GM18909 (cell line): ENCODE data around the gene FYN.
"Not testable (repeated sequence)": the region's sequence is repeated elsewhere in the genome, so short reads cannot be mapped to it uniquely, and the experiment has no call there.

Experiments
- ATAC-seq: cut with Tn5 transposase; IDR thresholded peaks from one replicate; pipeline ENCODE4 v1.9.1; 2021; ENCODE audit warnings: mild to moderate bottlenecking; ENCODE audit not compliant: unreplicated experiment, poor library complexity

The FYN gene

DNA sequence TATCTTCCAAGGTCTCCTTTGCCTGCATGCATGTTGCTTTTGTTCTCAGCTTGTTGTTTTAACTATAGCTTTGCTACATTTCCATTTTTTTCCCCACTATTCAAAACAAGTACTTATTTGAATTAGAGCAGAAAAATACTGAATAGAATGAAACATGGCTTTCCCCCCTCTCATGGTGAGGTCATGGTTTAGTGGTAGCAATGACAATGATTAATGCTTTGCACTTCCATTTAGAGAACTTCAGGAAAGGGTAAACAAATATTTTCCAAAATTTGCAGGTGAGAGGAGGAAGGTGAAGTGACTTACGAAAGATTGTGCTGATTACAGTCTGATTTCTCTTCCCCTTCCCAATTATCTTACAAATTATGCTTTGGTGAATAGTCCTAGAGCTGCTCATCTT is 219.8 kb downstream of the FYN start:
- no peak for ATAC-seq

DNA sequence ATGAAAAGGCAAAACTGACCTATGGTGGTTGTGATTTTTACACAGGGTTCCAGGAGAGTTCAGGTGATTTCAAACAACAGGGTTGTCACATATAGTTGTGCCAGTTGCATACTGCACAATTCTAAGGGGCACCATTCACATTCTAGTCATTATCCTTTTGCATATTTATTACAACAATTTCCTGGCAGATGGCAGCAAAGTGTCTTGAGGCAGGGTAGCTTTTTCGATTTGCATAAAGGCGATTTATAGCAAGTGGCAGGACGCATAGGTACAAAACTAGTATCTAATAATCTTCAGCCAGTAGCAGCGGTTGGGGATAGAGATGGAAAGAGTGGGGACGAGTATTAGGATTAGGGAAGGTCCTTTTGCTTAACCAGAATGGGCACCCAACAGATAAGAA is 221.1 kb downstream of the FYN start:
- ATAC-seq: no peak

DNA sequence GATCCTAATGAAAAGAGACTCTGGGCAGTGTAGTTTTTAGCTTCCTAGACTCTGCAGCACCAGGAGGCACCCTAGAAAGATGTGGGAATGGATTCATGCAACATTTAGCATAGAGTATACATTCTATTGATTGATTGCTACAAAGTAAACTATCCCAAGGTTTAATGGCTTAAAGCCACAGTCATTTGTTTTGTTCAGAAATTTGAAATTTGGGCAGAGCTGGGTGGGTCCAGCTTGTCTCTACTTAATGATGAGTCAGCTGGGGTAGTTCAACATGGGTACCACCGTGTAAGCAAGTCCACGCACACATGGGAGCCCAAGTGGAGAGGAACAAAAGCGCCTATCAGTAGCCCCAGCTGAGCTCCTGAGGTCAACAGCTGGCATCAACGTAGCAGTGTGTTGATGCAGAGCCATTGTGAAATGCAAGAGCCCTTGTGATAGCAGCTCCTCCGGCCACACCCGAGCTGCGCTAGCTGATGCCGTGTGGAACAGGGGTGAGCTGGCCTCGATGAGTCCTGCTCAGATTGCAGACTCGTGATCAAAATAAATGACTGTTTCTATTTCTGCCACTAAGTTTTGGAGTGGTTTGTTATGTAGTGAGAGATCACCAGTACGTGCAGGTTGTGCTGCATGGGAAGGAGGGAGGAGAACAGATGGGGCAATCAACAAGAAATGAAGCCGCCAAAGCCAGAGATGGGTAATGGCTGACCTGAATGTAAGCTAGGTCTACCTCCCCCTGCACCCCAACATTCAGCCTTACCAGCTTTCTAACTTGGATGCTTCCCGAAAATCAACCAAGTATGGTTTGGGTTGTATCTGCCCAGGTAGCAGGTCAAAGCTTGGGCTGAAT is 221.8 kb downstream of the FYN start:
- no peak for ATAC-seq

GRCh38 chr6:111650049-111650448 is 223.2 kb downstream of the FYN start:
- no peak for ATAC-seq

DNA sequence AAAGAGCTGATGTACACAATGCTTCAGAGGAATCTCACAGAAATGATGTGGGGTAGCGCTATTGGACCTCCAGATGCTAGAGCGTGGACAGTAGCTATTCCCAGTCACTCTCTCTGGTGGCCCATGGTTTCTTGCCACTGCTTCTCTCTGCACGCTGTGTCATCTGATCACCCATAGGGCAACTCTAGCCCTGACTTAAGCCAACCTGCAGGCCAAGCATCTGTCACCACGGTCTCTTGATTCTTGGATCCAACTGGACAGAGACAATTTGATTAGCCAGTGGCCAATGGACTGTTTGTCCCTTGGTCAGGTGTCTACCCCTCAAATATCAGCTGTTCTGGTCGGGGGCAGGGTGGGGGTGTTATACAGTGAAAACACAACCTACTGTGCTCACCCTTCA is 225.2 kb downstream of the FYN start:
- ATAC-seq: no peak

- no peak for ATAC-seq
These were observed 226.3 kb downstream of the FYN start for GRCh38 chr6:111646942-111647341.

DNA sequence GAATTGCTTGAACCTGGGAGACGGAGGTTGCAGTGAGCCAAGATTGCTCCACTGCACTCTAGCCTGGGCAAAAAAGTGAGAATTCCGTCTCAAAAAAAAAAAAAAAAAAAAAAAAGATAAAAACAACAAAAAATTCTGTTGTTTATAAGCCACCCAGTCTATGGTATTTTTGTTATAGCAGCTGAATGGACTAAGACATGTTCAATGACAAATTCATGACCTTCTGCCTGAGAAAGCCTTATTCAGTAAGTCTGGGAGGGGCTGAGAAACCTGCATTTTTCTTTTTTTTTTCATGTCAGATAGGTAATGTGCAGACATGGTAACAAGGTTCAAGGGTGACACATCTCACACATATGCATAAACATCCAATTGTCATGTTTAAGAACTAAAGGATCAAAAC is 227.2 kb downstream of the FYN start:
- no peak for ATAC-seq

- ATAC-seq: no peak
These were observed 228.3 kb downstream of the FYN start for GRCh38 chr6:111644893-111645430.

DNA sequence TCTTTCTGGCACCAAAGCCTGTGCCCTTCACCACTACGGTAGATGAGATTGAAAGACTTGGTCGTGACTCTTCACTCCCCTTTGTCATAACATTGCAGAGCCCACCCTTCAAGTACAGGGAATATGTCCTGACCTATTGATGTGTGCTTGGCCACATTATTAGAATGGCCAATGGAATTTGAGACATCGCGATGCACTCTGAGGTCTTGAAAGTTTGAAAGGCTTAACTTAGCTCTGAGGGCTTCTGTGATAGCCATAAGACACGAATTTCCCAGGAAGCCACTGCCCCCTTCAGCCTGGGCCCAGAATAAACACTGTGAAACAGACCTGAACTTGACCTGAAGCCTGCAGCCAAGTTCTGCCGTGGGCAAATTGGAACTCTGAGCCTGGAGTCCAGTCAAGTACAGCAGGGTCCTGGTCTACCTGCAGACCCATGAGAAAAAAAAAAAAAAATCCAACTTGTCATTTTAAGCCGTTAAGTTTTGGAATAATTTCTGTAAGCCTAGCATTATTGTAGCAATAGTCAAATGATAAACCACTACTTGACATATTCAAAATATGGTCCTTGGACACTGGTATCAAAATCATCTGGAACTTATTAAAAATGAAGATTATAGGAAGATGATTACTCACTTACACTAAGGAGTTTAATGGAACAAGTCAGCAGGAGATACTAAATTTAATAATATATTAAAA is 230.6 kb downstream of the FYN start:
- ATAC-seq: peak; percentile 59

- no peak for ATAC-seq
These were observed 234.0 kb downstream of the FYN start for GRCh38 chr6:111639266-111639665.

DNA sequence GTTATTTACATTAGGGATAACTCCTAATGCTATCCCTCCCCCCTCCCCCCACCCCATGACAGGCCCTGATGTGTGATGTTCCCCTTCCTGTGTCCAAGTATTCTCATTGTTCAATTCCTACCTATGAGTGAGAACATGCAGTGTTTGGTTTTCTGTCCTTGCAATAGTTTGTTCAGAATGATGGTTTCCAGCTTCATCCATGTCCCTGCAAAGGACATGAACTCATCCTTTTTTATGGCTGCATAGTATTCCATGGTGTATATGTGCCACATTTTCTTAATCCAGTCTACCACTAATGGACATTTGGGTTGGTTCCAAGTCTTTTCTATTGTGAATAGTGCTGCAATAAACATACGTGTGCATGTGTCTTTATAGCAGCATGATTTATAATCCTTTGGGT is 238.3 kb downstream of the FYN start:
- ATAC-seq: not testable (repeated sequence)

DNA sequence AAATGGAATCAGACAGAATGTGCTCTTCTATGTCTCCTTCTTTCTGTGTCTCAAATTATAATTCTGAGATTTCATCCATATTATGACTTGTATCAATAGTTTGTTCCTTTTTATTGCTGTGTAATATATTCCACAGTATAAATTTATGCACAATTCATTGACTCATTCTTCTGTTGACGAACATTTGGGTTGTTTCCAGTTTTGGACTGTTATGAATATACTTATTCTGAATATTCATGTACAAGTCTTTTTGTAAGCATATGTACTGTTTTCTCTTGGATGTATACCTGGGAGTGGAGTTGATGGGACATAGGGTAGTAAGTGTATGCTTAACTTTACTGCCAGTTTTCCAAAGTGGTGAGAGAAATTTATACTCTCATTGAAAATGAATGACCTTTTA is 239.4 kb downstream of the FYN start:
- no peak for ATAC-seq

DNA sequence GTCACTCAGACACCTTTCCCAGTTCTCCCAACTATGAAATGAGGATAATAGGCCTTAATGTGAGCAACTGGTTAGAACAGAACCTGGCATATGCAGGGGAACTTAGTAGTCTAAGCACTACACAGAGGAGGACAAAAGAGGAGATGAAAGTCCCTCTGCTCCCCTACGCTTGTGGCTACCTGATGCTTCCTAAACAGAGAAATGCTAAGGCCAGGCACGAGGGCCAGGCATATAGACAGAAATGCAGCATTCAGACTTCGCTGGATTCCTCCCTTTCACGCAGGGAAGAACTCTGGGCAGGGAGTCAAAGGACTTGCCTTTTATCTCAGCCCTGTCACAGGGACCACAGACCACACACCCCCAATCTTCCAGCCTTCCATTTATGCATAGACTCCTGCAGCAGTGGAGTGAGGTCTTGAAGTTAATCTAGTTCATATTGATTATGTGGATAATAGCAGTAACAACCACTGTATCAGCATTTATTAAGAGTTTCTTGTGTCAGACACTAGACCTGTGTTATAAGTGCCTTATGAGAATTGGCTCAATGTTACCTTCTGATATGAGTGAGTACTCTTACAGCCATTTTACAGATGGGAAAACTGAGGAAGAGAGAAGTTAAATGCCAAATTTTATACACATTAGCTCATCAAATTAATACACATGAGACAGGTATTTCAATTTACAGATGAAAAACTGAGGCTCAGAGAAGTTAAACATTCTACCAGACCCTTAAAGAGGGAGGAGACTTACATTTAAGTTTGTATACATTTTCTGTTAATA is 240.6 kb downstream of the FYN start:
- no peak for ATAC-seq

DNA sequence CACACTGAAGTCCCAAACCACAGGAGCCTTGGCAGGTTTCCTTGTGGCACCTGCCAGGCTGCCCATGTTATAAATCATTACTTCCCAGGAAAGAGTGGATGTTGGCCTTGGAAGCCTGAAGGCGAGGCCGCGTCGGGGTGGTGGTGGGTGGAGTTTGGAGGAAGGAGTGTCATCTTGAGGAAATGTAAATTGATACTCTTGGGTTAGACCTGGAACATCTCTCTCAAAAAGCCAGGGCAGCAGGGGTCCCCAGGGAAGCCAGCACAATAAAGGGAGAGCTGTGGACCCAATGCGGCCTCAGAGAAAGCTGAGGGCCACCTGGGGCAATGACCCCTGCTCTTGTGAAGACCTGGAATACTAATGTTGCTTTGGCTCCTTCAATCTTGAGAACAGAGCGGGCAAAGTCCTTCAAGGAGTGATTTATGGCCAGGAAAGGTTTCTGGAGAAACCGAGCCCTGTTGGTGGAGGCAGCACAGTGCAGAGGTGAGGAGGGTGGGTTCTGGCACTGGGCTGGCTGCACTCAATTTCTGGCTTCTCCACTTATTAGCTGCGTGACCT is 241.3 kb downstream of the FYN start:
- no peak for ATAC-seq

DNA sequence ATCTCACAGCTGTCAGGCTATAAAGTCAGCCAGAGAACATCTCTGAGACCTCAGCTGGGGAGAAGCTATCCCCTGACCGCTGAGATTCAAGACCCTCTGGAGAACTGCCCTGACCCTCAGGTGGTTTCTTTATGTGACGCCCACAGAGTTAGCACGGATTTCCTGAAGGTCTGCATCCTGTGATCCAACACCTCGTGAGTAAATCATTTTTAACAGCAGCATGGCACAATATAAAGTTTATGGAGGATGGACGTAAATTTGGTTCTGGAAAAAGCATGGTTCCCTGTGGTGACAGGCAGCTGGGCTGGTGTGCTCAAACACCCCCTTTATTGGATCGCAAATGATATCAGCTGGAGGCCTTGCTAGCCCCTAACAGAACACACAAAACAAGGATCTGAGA is 242.2 kb downstream of the FYN start:
- no peak for ATAC-seq

- no peak for ATAC-seq
These were observed 245.0 kb downstream of the FYN start for GRCh38 chr6:111628142-111628850.

- ATAC-seq: no peak
These were observed 246.8 kb downstream of the FYN start for GRCh38 chr6:111626441-111626840.

DNA sequence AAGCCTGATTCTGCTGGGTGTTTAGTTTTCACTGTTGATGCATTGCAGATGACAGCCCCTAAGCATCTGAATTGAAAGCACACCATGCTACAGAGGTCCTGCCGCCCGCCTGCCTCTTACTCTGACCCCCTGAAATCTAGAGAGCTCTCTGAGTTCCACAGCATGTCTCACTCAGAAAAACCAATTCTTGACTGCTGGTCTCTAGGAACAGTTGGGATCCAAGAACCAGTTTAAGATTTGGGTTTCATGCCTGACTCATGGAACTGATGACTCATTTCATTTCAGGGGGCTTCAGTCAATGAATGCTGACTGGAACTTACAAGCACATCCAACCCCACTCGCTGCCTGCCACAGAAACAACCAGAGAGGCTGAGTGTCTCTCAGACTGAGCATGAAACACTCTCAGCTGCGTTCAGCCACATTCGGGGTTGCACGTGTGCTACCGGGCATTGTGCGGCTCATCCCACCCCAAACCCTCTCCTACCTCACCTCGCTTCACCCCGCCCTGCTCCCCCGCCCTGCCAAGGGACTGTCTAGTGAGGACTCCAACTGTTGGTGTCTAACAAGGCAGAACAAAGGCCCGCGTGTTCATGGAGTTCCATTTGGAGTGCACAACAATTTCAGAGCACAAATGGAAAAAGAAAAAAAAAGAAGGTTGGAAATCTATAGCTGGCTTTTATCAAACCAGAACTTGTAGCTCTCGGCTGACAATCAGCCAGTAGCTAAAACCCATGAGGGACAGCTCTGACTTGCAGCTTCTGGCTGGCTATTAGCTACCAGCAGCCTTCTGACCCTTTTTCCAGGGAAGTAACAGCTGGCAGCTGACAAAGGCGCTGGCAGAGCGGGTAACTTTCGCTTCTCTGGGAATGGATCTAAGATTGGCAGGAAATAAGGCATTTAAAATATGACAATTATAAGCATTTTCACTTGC is 247.5 kb downstream of the FYN start:
- ATAC-seq: no peak

DNA sequence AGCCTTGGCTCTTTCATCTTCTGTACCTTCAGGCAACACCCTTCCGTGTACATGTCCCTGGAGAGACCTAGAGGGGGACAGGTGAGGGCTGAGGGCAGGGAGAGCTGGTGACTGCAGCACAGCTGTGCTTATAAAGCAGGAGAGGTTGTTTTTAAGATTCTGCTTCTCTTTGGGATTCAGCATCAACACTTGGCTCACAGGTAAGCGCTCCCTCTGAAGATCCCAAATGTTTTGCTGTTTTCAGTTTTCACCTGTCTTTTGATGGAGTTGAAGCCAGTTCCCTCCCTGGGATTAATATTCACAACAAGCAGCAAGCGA is 248.2 kb downstream of the FYN start:
- ATAC-seq: no peak
